HepG2 (cell line): Measurements from ENCODE around the gene MRPL37. TPM values are rescaled to one million over a fixed set of nuclear protein-coding genes. Genes with fewer than 3 reads are reported as not detected.
"Not testable (repeated sequence)": the region's sequence is repeated elsewhere in the genome, so short reads cannot be mapped to it uniquely, and the experiment has no call there.

Source experiments
- ATAC-seq: fragments of 200-7000 bp; cut with Tn5 transposase; 3 replicates; pipeline ENCODE4 v1.9.1; 2020; ENCODE audit warnings: mild to moderate bottlenecking, moderate library complexity
- BruUV-seq: library from RNA; stranded (reverse); fragments of 400-500 nt; replicated peaks from 2 replicates; lab custom pipeline; 2021; lab: Mats Ljungman, UMichigan
- CTCF ChIA-PET: fragments of 300-600 bp; formaldehyde crosslinking; extraction: SDS; loops from one replicate; lab custom pipeline; 2021; ENCODE audit warnings: low total read pairs, inconsistent platforms, low intra/inter-chr PET ratio; lab: Yijun Ruan, JAX
- POLR2A ChIA-PET: fragments of 350-600 bp; sonication (Branson Sonifier 250); formaldehyde crosslinking; loops from one replicate; lab custom pipeline; 2020; ENCODE audit warnings: antibody characterized with exemption, inconsistent platforms; lab: Yijun Ruan, JAX
- DNase-seq: peaks from one replicate; pipeline ENCODE4 v3.0.0-alpha.2; 2015; ENCODE audit warnings: low spot score
- FAIRE-seq: peaks from 3 replicates; lab custom pipeline; 2011; peaks lifted over from hg19 to GRCh38; lab: Jason Lieb, UNC
- H2AFZ ChIP-seq: one replicate; pipeline ENCODE4 v1.6.1; 2011; ENCODE audit warnings: low read length, inconsistent platforms
- H3K27ac ChIP-seq: fragments of 300-600 bp; 3 replicates; pipeline ENCODE4 v1.8.0; 2011; ENCODE audit warnings: mixed run types, mild to moderate bottlenecking, mixed read lengths, low read length, inconsistent platforms; ENCODE audit not compliant: insufficient read depth; ENCODE audit errors: extremely low read length
- H3K27me3 ChIP-seq, 2 experiments: fragments of 200-600 bp in 1 of 2; 2 replicates in 1 of 2; 3 replicates in 1 of 2; pipeline versions ENCODE4 v1.6.0 to v1.8.0; 2011; ENCODE audit warnings: low read length in 2 of 2, mild to moderate bottlenecking in 2 of 2, moderate library complexity in 2 of 2, inconsistent platforms in 1 of 2; ENCODE audit not compliant: insufficient read depth in 2 of 2, control insufficient read depth in 1 of 2
- H3K36me3 ChIP-seq, 2 experiments: fragments of 200-600 bp in 1 of 2; replicated peaks in 1 of 2; 2 replicates in 1 of 2; 3 replicates in 1 of 2; pipeline versions ENCODE4 v1.5.1 to v1.8.0; 2011; ENCODE audit warnings: low read length in 2 of 2, inconsistent platforms in 1 of 2; ENCODE audit not compliant: insufficient read depth in 2 of 2, control insufficient read depth in 1 of 2
- H3K4me1 ChIP-seq: 2 replicates; pipeline ENCODE4 v1.5.1; 2012; ENCODE audit warnings: low read length, inconsistent platforms; ENCODE audit not compliant: insufficient read depth
- H3K4me2 ChIP-seq: 2 replicates; pipeline ENCODE4 v1.6.0; 2011; ENCODE audit warnings: low read depth, low read length, inconsistent platforms
- H3K4me3 ChIP-seq, 3 experiments: fragments of 200-600 bp in 1 of 3; sonication (generic), shearing (Covaris generic) in 1 of 3; replicated peaks in 1 of 3; 2 replicates each; pipeline ENCODE4 v1.5.1; 2011 to 2016; ENCODE audit warnings: low read length in 3 of 3, inconsistent platforms in 2 of 3, low read depth in 2 of 3, mild to moderate bottlenecking in 2 of 3, control low read depth in 1 of 3, mixed read lengths in 1 of 3; ENCODE audit not compliant: insufficient read depth in 1 of 3
- H3K79me2 ChIP-seq: one replicate; pipeline ENCODE4 v1.6.1; 2011; ENCODE audit warnings: low read length, inconsistent platforms; ENCODE audit not compliant: insufficient read depth
- H3K9ac ChIP-seq: 2 replicates; pipeline ENCODE4 v1.6.0; 2011; ENCODE audit warnings: mild to moderate bottlenecking, low read depth, low read length, inconsistent platforms; ENCODE audit not compliant: insufficient read depth
- H3K9me3 ChIP-seq: 2 replicates; pipeline ENCODE4 v1.5.1; 2012; ENCODE audit warnings: mild to moderate bottlenecking, low read length
- H4K20me1 ChIP-seq: 2 replicates; pipeline ENCODE4 v1.6.0; 2011; ENCODE audit warnings: inconsistent platforms, mild to moderate bottlenecking, low read length, moderate library complexity; ENCODE audit not compliant: insufficient read depth
- ATF4 ChIP-seq, 2 experiments: fragments of 450-650 bp in 1 of 2; sonication (generic) in 1 of 2; formaldehyde crosslinking; IDR thresholded peaks; 2 replicates each; pipeline versions ENCODE4 v1.5.0 to v1.8.0; 2020 to 2022; ENCODE audit warnings: mild to moderate bottlenecking in 1 of 2, missing genetic modification reagents in 1 of 2
- CENPBD1 ChIP-seq: sonication (generic); formaldehyde crosslinking; IDR thresholded peaks from 2 replicates; pipeline ENCODE4 v1.8.0; 2022; ENCODE audit warnings: missing genetic modification reagents, low read depth, mild to moderate bottlenecking, borderline replicate concordance
- CERS6 ChIP-seq: sonication (generic); formaldehyde crosslinking; IDR thresholded peaks from 2 replicates; pipeline ENCODE4 v1.5.0; 2020; ENCODE audit warnings: missing genetic modification reagents
- DR1 ChIP-seq: sonication (generic); formaldehyde crosslinking; IDR thresholded peaks from 2 replicates; pipeline ENCODE4 v1.8.0; 2021; ENCODE audit warnings: mild to moderate bottlenecking, missing genetic modification reagents, inconsistent platforms
- GLI4 ChIP-seq: sonication (generic); formaldehyde crosslinking; IDR thresholded peaks from 2 replicates; pipeline ENCODE4 v1.5.1; 2020; ENCODE audit warnings: missing genetic modification reagents, mild to moderate bottlenecking, moderate library complexity, borderline replicate concordance
- ISX ChIP-seq: sonication (generic); formaldehyde crosslinking; conservative IDR thresholded peaks from 2 replicates; pipeline ENCODE4 v1.5.0; 2020; ENCODE audit warnings: missing genetic modification reagents
- KLF9 ChIP-seq: IDR thresholded peaks from 2 replicates; pipeline ENCODE4 v1.6.1; 2016; ENCODE audit warnings: low read depth
- RBFOX2 ChIP-seq: fragments of 200-400 bp; formaldehyde crosslinking; IDR thresholded peaks from 2 replicates; pipeline ENCODE4 v1.6.1; 2017; ENCODE audit warnings: low read depth, mild to moderate bottlenecking, low read length
- TEAD3 ChIP-seq: optimal IDR thresholded peaks from 2 replicates; pipeline ENCODE3; 2016; ENCODE audit warnings: borderline replicate concordance
- TMF1 ChIP-seq: sonication (generic); formaldehyde crosslinking; IDR thresholded peaks from 2 replicates; pipeline ENCODE4 v1.8.1; 2022; ENCODE audit warnings: low read depth, missing genetic modification reagents
- YY1 ChIP-seq: IDR thresholded peaks from 2 replicates; pipeline ENCODE4 v1.6.1; 2011; ENCODE audit warnings: low read length, low read depth, moderate library complexity, mild to moderate bottlenecking; ENCODE audit not compliant: insufficient read depth, insufficient replicate concordance
- ZNF329 ChIP-seq: sonication (generic); formaldehyde crosslinking; IDR thresholded peaks from 2 replicates; pipeline ENCODE4 v1.9.0; 2021; ENCODE audit warnings: low read depth, mild to moderate bottlenecking, missing genetic modification reagents
- ZNF7 ChIP-seq: IDR thresholded peaks from 2 replicates; pipeline ENCODE4 v1.6.1; 2016; ENCODE audit warnings: missing biosample characterization, missing genetic modification reagents
- ZNF883 ChIP-seq: sonication (generic); formaldehyde crosslinking; IDR thresholded peaks from 2 replicates; pipeline ENCODE4 v1.5.1; 2020; ENCODE audit warnings: mild to moderate bottlenecking, missing genetic modification reagents; ENCODE audit errors: not compliant biosample characterization
- WGBS: methylation state at CpG from one replicate; pipeline ENCODE4 v1.1.6; 2017; ENCODE audit warnings: low lambda C conversion rate; 5-methylcytosine and 5-hydroxymethylcytosine counted together
- in situ Hi-C: cut with HindIII; loops from 2 replicates; pipeline ENCODE4 v1.10.0; 2017; ENCODE audit warnings: low pct_unique_long_range_greater_than_20kb; ENCODE audit not compliant: extremely low pct_ligation_motif_present
- intact Hi-C: fragments of 100-400 bp; cut with micrococcal nuclease; formaldehyde crosslinking; loops from one replicate; pipeline ENCODE4 v1.10.0; 2022; ENCODE audit not compliant: unreplicated experiment
- polyA plus RNA-seq, 8 experiments: library from polyadenylated mRNA; depleted of rRNA in 3 of 8; stranded (reverse) in 7 of 8; unstranded in 1 of 8; fragments of >200 nt; fragmentation: Illumina TruSeq in 4 of 8; extraction: Trizol in 4 of 8; gene quantifications; 2 replicates each; pipeline versions ENCODE4 v1.2.1 to v1.2.3, GENCODE V29; 2011 to 2016; ENCODE audit warnings: low read depth in 4 of 8, missing spikeins in 1 of 8, mixed read lengths in 1 of 8; ENCODE audit not compliant: insufficient read depth in 1 of 8
- total RNA-seq, 5 experiments: library from RNA; depleted of rRNA; stranded (reverse); fragments of >200 nt; fragmentation: Illumina TruSeq; extraction: Trizol; gene quantifications; 2 replicates each; pipeline ENCODE4 v1.2.3, GENCODE V29; 2016; ENCODE audit warnings: low read depth in 1 of 5

Gene MRPL37
- total and polyA plus RNA-seq, 2 of the 13 experiments (the other 11 are each of a cell fraction or from before 2014, with no cell fraction given), result 31.7 to 127 TPM

- intact Hi-C loops (no loop called here), in situ Hi-C loops (no loop called here)
- TF ChIP-seq ZNF883 (CRISPR knock-in tag) (no peak), CENPBD1 (CRISPR knock-in tag) (no peak), CERS6 (CRISPR knock-in tag) (no peak), DR1 (CRISPR knock-in tag) (no peak), ZNF7 (CRISPR knock-in tag) (no peak), KLF9 (CRISPR knock-in tag) (no peak), ZNF329 (CRISPR knock-in tag) (no peak), GLI4 (CRISPR knock-in tag) (no peak), RBFOX2 (no peak), ISX (no peak), TEAD3 (CRISPR knock-in tag) (no peak), ATF4 (CRISPR knock-in tag; IDR thresholded peaks at IDR 0.05) (no peak), TMF1 (CRISPR knock-in tag) (no peak), YY1 (no peak)
- no peak for DNase-seq
- POLR2A ChIA-PET, result no interaction called here
- no peak for ATAC-seq
- Histone ChIP-seq H3K36me3 (peaks cover 2 to 3% of the 10 kb centered on the region in 2 experiments; a peak in 1 of 5 replicates), H3K4me3 (no peak overlapping the region), H4K20me1 (no peaks in the 10 kb centered on the region), H3K9ac (no peak overlapping the region), H3K4me1 (peaks cover 12% of the 10 kb centered on the region), H3K27me3 (no peaks in the 10 kb centered on the region), H3K4me2 (no peak overlapping the region), H3K79me2 (no peaks in the 10 kb centered on the region), H3K9me3 (no peaks in the 10 kb centered on the region), H3K27ac (no peak overlapping the region), H2AFZ (no peak overlapping the region)
- CTCF ChIA-PET, result no interaction called here
- FAIRE-seq, result no peak
- 89% methylated on average over 15 of the region's 15 CpGs for WGBS
- BruUV-seq, result TSS peak; percentile 25
These were observed 30.8 kb downstream of the MRPL37 start for GRCh38 chr1:54230507-54231339.

- DNase-seq, H2AFZ ChIP-seq, ATAC-seq, intact Hi-C loops, H3K9ac ChIP-seq, H3K27me3 ChIP-seq, H3K9me3 ChIP-seq, H3K4me2 ChIP-seq, H3K4me3 ChIP-seq, H3K27ac ChIP-seq, H3K79me2 ChIP-seq, CTCF ChIA-PET, POLR2A ChIA-PET, FAIRE-seq, in situ Hi-C loops, BruUV-seq, H4K20me1 ChIP-seq: not testable (repeated sequence)
- Histone ChIP-seq H3K4me1 (peaks cover 12% of the 10 kb centered on the region), H3K36me3 (peaks cover 4 to 18% of the 10 kb centered on the region in 2 experiments; a peak in 1 of 5 replicates)
- 92% methylated on average over 7 of the region's 33 CpGs for WGBS
These were observed 33.2 kb downstream of the MRPL37 start for GRCh38 chr1:54233196-54233595.
